CD4-positive, alpha-beta T cell treated with Interleukin-15 for 1 hour (primary cell): Measurements from ENCODE around the gene SPEF2.
A peak's percentile ranks its signal among the peaks of the same experiment; 100 is the strongest.
"Not testable (repeated sequence)": the region's sequence is repeated elsewhere in the genome, so short reads cannot be mapped to it uniquely, and the experiment has no call there.

Experiments used
- DNase-seq: peaks from one replicate; pipeline ENCODE4 v3.0.0-alpha.2; 2020

Gene SPEF2

DNA sequence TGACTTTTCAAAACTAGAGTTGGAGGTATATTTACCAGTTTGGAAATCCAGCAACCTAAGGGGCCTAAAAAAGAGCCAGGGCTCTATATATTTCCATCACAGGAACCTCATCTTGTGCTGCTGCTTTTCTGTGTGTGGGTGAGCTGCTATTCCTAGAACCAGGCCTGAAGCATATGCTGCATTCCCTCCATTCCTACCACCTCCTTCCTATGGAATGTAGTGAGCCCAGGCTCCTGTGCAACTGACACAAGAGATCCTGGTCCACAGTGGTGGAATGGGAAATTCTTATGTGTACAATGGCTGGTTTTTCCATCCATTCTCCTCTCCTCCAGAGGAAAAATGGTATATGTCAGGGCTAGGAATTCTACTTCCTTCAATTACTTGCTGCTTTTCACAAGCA is 39.1 kb downstream of the SPEF2 start:
- no peak for DNase-seq

DNA sequence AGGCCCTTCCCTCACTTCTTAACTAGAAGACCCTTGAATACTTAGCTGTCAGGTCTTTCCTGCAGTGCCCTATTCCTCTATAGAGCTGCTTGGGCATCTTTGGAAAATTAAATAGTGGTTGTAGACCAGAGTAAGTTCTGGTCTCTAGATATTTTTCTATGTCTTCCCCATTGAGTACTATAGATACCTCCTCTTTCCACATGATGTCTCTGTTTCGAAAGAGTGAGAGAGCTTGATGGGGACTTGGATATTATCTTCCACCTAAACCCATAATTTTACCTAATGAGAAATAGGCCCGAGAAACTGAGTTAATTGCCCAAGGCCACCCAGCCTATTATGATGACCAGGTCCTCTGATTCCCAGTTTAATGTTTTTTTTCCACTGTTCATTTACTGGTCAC is 40.2 kb downstream of the SPEF2 start:
- DNase-seq: no peak

DNA sequence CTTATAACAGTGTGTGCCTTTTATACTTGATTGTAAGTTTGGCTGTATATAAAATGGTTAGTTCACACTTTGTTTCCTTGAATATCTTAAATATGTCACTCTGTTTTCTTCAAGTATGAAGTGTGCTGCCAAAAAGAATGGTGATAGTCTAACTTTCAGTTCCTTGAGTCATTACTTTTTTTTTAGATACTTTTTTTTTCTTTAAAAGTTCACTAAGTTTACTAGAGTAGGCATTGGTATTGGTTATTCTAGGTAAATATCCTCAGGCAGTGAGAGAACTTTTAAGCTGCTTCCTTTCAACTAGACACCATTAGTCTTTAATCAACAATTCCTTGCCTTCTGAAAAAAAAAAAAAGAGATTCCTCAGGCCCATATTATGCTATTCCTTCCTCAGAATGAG is 41.9 kb downstream of the SPEF2 start:
- no peak for DNase-seq

GRCh38 chr5:35660451-35660850 is 42.8 kb downstream of the SPEF2 start:
- no peak for DNase-seq

DNA sequence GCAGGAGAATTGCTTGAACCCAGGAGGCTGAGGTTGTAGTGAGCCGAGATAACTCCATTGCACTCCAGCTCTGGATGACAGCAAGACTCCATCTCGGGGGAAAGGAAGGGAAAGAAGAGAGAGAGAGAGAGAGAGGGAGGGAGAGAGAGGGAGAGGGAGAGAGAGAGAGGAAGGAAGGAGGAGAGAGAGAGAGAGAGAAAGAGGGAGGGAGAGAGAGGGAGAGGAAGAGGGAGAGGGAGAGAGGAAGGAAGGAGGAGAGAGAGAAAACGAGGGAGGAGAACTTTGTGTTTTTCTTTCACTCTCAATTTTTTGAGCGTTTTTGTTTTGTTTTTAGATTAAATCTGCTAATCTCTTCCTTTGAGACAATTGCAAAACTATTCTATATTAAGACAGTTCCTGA is 46.9 kb downstream of the SPEF2 start:
- DNase-seq: no peak

DNA sequence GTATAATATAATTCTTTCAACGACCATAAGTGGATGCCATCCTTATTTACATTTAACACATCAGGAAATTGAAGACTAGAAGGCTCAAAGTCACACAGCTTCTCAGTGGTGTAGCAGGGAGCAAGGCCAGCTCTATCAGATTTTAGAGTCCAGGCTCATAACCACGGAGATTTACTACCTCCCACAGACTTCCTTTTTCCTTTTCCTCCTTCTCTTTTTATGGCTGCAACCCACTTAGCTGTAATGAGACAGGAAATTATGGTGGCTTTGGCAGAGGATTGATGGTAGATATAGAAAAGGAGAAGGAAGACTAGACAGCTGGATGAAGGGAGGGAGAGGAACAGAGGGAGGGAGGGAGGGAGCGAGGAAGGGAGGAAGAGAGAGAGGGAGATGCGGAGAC is 47.4 kb downstream of the SPEF2 start:
- DNase-seq: no peak

- no peak for DNase-seq
Observed at GRCh38 chr5:35668319-35668718, 50.7 kb downstream of the SPEF2 start.

DNA sequence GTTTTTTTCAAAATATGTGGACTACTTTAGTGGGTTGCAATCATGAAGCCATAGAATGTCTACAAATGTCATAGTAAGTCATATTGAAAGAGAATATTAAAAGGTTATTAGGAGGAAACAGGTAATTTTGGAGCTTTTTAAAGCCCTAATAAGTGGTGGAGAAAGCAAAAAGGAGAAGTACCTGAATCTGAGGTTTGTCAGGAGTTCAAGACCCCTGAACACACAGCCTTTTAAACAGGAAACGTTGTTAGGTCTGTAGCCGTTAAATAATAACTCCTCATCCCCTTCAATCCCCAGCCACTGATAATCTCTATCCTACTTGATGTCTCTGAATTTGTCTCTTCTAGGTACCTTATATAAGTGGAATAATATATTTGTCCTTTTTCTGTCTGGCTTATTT is 51.1 kb downstream of the SPEF2 start:
- DNase-seq: no peak

GRCh38 chr5:35671541-35672295 is 54.1 kb downstream of the SPEF2 start:
- DNase-seq: no peak

DNA sequence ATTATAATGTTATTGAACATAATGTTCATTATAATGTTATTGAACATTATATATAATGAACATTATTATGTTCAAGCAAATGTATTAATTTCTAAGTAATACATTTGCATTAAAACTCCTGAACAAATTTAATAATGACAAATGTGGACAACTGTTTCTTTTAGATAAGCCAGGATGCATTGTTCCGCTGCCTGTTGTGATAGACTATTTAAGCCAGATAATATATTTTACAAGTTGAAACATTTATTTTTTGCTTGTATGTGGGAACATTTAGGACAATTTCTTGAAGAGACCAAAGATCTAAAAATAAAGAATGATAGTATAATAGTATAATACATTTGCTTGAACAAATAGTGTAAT is 54.6 kb downstream of the SPEF2 start:
- not testable (repeated sequence) for DNase-seq

- peak; percentile 42 for DNase-seq
Observed at GRCh38 chr5:35672995-35673394, 55.3 kb downstream of the SPEF2 start.

DNA sequence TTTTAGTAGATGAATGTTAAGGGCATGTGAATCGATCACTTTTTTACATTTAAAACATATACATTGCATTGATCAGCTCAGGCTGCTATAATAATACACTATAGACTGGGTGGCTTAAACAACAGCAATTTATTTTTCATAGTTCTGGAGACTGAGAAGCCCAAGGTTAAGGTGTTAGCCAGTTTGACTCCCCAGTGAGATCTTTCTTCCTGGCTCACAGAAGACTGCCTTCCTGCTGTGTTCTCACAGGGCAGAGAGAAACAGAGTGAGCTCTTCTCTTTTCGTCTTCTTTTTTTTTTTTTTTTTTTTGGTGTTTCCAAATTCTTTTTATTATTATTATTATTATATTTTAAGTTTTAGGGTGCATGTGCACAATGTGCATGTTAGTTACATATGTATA is 56.4 kb downstream of the SPEF2 start:
- no peak for DNase-seq

DNA sequence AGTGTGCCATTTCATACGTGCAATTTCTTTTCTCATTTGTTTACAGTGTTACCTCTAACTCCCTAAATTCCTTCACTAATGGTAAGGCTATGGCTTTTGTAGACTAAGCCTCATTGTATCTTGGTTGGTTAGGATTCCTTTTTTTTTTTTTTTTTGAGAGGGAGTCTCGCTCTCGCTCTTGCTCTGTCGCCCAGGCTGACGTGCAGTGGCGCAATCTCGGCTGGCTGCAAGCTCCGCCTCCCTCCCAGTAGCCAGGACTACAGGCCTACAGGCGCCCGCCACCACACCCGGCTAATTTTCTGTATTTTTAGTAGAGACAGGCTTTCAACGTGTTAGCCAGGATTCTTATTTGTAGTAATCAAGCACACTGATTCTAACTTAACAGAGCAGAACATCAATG is 57.7 kb downstream of the SPEF2 start:
- DNase-seq: no peak

- DNase-seq: no peak
Observed at GRCh38 chr5:35677878-35678277, 60.2 kb downstream of the SPEF2 start.

DNA sequence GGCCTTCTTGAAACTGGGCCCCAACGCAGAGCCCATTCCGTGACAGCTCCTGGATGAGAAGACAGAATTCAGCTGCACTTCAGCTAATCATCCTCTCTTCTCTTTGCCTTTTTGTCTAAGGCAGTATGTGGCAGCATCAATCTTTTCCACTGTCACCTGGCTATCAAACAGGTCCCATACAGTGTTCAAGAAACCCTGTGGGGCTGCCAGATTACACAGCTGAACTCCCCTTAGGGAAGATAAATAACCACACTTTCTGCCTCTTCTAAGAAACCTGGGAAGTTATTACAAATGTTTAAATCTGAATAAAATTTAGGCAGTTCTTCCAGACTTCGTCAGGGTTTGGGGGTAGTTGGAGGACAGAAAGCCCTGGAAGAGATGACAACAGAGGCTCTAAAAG is 61.0 kb downstream of the SPEF2 start:
- no peak for DNase-seq

- DNase-seq: no peak
Observed at GRCh38 chr5:35679357-35679756, 61.7 kb downstream of the SPEF2 start.

DNA sequence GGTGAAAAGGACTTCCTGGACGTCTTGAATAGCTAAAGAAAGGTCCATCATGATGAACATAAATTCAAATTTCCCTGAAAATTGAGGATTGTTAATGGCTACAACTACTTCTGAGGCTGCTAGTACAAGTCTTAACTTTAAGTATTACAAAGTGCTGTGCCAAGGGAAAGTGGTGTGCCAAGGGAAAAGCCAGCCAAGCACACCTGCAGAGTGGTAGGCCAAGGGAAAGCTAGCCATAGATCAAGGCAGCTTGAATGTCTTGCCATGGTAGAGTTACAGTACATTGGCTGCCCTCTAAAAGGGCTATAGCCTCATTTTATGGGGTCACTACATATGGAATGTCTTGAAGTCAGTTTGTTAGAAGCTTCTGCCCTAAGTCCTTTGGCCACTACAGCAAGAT is 64.2 kb downstream of the SPEF2 start:
- no peak for DNase-seq

- DNase-seq: no peak
Observed at GRCh38 chr5:35683466-35683865, 65.8 kb downstream of the SPEF2 start.

- no peak for DNase-seq
Observed at GRCh38 chr5:35685161-35685560, 67.5 kb downstream of the SPEF2 start.

GRCh38 chr5:35687961-35688360 is 70.3 kb downstream of the SPEF2 start:
- no peak for DNase-seq

- DNase-seq: no peak
Observed at GRCh38 chr5:35694481-35694880, 76.8 kb downstream of the SPEF2 start.

GRCh38 chr5:35698047-35698808 is 80.6 kb downstream of the SPEF2 start:
- DNase-seq: no peak

DNA sequence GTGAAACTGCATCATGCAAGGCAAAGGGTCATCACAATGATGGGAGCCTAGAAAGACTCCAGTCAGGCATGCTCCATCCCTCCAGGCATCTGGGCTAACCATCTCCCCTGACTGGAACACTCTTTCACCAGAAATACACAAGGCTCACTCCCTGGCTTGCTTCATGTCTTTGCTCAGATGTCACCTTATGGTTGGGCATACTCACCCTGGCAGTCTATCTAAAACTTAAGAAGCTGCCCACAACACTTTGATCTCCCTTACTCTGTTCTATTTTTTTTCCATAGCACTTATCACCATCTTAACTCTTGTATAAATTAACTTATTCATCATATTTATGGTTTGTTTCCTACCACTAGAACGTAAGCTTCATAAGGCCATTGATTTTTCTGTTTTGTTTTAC is 90.0 kb downstream of the SPEF2 start:
- DNase-seq: no peak

DNA sequence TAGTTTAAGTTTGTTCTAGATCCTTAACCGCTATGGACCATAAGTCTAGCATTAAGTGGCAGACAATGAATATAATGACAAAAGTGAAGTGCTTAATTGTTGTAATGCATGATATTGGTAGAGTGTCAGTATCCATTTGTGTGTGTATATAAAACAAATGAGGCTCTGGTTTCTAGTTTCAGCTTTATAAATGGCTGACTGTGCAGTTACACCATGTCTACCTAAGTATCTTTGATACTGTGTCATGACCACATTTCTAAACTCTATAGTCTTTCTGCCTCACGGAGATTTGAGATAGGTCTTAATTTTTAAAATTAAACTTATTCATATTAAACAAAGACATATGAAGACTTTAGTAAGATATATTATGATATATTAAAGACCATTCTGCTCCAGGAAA is 92.0 kb downstream of the SPEF2 start:
- no peak for DNase-seq

GRCh38 chr5:35717718-35718117 is 100.1 kb downstream of the SPEF2 start:
- DNase-seq: no peak
